Measurements from ENCODE around the gene REX1BD. TPM values are rescaled to one million over a fixed set of nuclear protein-coding genes. Genes with fewer than 3 reads are reported as not detected.

Gene REX1BD
- total and polyA plus RNA-seq, 2 of the 13 experiments (the other 11 are each of a cell fraction or from before 2014, with no cell fraction given) = 7.5 to 25.4 TPM

DNA sequence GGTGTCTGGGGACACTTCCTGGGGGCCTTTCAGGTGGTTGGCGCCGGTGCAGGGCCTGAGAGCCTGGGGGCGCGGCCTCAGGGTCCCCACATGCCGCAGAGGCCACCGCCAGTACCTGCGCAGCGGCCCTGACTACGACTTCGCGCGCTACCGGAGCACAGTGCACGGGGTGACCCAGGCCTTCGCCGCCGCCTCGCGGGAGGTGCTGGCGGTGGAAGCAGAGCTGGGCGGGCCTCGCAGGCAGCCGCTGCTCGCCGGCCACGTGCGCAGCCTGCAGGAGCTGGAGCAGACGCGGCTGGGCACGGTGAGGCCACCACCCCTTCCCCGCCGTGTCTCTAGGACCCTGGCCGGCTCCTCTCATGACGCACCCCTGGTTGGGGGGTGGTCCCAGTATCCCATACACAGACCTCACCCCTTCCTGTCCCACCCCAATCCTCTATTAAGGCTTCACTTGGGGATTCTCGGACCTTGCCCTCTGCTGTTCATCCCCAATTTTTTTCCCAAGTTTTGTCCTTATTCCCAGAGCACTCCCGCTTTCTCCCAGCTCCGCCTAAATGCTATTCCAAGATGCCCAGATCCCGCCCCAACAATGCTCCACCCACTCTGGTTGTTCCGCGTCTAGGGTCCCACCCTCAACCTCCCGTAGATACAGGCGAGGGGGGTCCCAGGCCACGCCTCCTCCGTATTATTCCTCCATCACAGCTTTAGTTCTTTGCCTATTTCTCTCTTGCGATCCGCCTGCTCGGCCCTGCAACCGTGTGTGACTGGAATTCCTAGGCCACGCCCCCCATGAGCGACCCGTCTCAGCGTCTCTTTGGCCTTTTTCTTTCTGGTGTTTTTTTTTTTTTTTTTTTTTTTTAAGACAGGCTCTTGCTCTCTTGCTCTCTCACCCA, 1.0 kb downstream of the REX1BD start (continued):
- TF ChIP-seq SNAPC2 (CRISPR knock-in tag; IDR thresholded peaks at IDR 0.05) (peak; percentile 83), ZNF225 (CRISPR knock-in tag; IDR thresholded peaks at IDR 0.05) (peak; percentile 96; the same call in 1 of the 2 replicates), ZNF713 (CRISPR knock-in tag; IDR thresholded peaks at IDR 0.05) (0 out of 2 replicates have a peak, but pooled peaks have one; percentile 9), AHR (CRISPR knock-in tag; IDR thresholded peaks at IDR 0.05) (peak; percentile 53; the same call in 1 of the 2 replicates), ZSCAN21 (CRISPR knock-in tag; IDR thresholded peaks at IDR 0.05; ENCODE audit: borderline replicate concordance) (peak; percentile 99), ISX (CRISPR knock-in tag; conservative IDR thresholded peaks at IDR 0.05) (peak; percentile 67; the same call in 1 of the 2 replicates), ZNF138 (CRISPR knock-in tag; IDR thresholded peaks at IDR 0.05; ENCODE audit: low read depth) (peak; percentile 97; the same call in 1 of the 2 replicates), CBX1 (IDR thresholded peaks at IDR 0.05; ENCODE audit: low read depth) (peak; percentile 52), ZNF761 (CRISPR knock-in tag; conservative IDR thresholded peaks at IDR 0.05) (no peak; the same call in 1 of the 2 replicates), KLF12 (CRISPR knock-in tag; IDR thresholded peaks at IDR 0.05; ENCODE audit: borderline replicate concordance) (0 out of 2 replicates have a peak, but pooled peaks have one; percentile 64), ZSCAN12 (CRISPR knock-in tag; IDR thresholded peaks at IDR 0.05) (peak; percentile 96), SCMH1 (CRISPR knock-in tag; IDR thresholded peaks at IDR 0.05; ENCODE audit: borderline replicate concordance) (no peak), PLRG1 (conservative IDR thresholded peaks at IDR 0.05) (no peak), TOE1 (CRISPR knock-in tag; IDR thresholded peaks at IDR 0.05) (no peak), ZNF121 (CRISPR knock-in tag; IDR thresholded peaks at IDR 0.05) (no peak; the same call in 1 of the 2 replicates), XRCC5 (optimal IDR thresholded peaks at IDR 0.05; ENCODE audit: low read length) (no peak), NFKBIZ (CRISPR knock-in tag; IDR thresholded peaks at IDR 0.05) (no peak), HNRNPK (IDR thresholded peaks at IDR 0.05; ENCODE audit: low read depth, low read length, poor library complexity, severe bottlenecking) (peak; percentile 8), TP53 (CRISPR knock-in tag; conservative IDR thresholded peaks at IDR 0.05) (no peak), NFYC (CRISPR knock-in tag; IDR thresholded peaks at IDR 0.05) (peak; percentile 29; the same call in 1 of the 2 replicates), ZNF264 (CRISPR knock-in tag; IDR thresholded peaks at IDR 0.05) (no peak; the same call in 1 of the 2 replicates), ZBTB1 (CRISPR knock-in tag; IDR thresholded peaks at IDR 0.05; ENCODE audit: borderline replicate concordance) (no peak), ZNF24 (IDR thresholded peaks at IDR 0.05) (no peak)
- TF ChIP-seq, protein P1, sequence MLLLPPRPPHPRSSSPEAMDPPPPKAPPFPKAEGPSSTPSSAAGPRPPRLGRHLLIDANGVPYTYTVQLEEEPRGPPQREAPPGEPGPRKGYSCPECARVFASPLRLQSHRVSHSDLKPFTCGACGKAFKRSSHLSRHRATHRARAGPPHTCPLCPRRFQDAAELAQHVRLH (CRISPR knock-in tag; IDR thresholded peaks at IDR 0.05; ENCODE audit: borderline replicate concordance, low read depth) = no peak; the same call in 1 of the 2 replicates
- TF ChIP-seq, protein P2, sequence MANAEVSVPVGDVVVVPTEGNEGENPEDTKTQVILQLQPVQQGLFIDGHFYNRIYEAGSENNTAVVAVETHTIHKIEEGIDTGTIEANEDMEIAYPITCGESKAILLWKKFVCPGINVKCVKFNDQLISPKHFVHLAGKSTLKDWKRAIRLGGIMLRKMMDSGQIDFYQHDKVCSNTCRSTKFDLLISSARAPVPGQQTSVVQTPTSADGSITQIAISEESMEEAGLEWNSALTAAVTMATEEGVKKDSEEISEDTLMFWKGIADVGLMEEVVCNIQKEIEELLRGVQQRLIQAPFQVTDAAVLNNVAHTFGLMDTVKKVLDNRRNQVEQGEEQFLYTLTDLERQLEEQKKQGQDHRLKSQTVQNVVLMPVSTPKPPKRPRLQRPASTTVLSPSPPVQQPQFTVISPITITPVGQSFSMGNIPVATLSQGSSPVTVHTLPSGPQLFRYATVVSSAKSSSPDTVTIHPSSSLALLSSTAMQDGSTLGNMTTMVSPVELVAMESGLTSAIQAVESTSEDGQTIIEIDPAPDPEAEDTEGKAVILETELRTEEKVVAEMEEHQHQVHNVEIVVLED (CRISPR knock-in tag; IDR thresholded peaks at IDR 0.05; ENCODE audit: borderline replicate concordance) = no peak; the same call in 1 of the 2 replicates
